Measurements from ENCODE around the gene MSH3.
"Not testable (repeated sequence)": the region's sequence is repeated elsewhere in the genome, so short reads cannot be mapped to it uniquely, and the experiment has no call there.

Gene MSH3

DNA sequence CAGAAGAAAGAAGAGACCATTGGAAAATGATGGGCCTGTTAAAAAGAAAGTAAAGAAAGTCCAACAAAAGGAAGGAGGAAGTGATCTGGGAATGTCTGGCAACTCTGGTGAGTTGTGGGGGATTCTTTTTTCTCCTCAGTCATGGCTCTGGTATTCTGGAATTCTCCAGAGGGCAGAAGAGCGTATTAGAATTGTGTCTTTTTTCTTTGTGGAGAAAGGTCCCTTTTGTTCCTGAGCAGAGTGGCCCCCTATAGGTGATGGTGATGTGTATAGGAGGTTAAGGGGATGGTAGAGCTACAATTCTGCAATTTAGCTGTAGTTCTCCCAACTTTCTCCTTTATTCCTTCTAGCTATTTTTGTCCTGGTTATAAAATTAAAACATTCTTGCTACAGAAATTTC, 2.0 kb downstream of the MSH3 start:
- no peak for DNase-seq (ENCODE audit: low read depth in 3 of 3)

DNA sequence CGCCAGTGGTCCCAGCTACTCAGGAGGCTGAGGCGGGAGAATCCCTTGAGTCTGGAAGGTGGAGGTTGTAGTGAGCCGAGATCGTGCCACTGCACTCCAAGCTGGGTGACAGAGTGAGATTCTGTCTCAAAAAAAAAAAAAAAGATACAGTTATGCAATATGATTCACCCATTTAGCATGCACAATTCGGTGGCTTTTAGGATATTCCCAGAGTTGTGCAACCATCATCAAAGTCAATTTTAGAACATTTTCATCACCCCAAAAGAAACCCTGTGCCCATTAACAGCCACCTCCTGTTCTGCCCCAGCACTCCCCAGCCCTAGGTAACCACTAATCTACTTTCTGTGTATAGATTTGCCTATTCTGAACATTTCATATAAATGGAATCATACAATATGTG, 4.7 kb downstream of the MSH3 start:
- no peak for DNase-seq (ENCODE audit: low read depth in 3 of 3)

DNA sequence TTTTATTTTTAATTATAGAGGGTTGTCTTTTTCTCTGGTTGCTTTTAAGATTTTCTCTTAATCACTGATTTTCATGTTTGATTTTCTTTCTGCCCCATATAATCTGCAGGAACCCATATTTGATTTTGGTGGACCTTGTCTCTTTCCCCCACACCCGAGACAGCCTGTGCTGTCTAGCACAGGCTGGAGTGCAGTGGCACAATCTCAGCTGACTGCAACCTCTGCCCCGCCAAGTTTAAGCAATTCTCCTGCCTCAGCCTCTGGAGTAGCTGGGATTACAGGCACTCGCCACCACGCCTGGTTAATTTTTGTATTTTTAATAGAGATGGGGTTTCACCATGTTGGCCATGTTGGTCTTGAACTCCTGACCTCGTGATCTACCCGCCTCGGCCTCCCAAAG, 6.2 kb downstream of the MSH3 start:
- not testable (repeated sequence) for DNase-seq (ENCODE audit: low read depth in 3 of 3)

DNA sequence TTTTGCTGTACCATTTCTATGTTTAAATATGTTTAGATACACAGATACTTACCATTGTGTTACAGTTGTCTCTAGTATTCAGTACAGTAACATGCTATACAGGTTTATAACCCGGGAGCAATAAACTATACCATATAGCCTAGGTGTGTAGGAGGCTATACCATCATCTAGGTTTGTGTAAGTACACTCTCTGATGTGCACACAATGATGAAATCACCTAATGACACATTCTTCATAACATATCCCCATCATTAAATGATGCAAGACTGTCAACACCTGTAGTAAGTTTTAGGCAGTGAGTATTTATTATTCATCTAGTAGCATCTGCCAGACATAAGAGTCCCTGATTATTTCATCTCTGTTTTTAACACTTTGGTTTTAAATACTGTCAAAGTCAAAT, 7.7 kb downstream of the MSH3 start:
- DNase-seq (ENCODE audit: low read depth in 3 of 3) = no peak

DNA sequence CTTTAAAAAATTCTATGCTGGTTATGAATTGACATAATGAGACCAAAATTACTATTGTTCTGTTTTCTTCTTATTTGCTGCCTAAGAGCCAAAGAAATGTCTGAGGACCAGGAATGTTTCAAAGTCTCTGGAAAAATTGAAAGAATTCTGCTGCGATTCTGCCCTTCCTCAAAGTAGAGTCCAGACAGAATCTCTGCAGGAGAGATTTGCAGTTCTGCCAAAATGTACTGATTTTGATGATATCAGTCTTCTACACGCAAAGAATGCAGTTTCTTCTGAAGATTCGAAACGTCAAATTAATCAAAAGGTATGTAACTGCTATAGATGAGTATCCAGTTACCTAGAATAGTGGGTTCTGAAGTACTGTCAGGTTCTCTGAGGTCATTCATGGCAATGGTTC, 10.6 kb downstream of the MSH3 start:
- DNase-seq (ENCODE audit: low read depth in 3 of 3) = no peak

DNA sequence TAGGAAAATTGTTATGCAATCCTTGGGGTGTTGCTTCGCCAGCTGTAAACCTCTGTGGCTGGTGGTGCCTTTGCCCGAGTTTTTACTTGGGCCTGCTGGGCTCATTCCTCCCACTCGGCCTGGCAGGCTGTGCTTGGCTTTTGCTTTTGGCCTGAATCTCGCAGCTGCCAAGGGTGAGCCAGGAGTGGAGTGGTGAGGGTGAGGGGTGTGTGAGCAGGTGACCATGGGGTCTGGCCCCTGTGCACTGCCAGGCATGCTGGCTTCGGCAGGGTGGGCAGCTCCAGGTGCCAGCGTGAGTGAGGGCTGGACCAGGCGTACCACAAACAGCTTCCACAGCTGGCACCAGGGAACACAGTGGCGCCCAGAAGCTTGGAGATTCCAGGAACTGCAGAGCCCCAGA, 12.9 kb downstream of the MSH3 start:
- DNase-seq (ENCODE audit: low read depth in 3 of 3) = no peak

DNA sequence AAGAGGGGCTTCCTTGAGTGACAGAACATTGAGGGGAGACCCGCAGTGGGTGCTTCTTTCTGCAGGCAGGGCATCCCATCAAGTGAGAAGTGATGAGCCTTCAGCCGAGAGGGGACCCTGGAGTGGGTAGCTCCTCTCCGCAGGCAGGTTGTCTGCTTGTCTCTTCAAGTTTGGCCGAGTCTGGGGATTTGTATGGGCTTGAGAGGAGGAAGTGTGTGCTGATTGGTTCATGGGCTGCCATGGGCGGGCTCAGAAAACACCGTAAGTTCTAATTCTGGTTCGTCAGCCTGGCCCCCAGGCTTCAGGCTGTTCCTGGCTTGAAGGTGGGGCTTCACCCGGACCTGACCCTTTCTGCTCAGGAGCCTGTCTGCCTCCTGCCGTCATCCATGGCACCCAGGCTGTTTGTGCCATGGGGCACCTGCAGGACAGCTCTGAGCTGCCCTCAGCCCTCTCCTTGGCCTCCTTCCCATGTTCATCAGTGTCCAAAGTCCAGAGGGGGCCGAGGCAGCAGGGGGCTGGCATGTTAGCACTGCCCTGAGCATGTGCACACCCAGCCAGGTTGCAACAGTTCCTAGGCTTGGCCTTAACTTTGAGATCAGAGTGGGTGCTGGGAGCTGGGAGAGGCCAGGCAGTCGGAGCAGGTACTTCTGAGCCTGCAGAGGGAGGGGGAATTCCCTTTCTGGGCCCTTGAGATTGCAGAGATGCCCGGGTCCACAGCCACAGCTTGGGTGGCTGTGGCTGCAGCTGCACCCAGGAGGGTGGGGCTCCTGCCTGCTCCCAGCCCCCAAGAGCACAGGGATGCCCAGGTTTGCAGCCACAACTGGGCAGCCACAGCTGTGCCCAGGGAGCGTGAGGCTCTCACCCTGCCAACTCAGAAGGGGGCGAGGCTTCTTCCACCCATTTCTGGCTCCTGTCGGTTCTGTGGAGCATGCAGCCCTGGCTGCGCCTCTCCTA, 13.8 kb downstream of the MSH3 start:
- no peak for DNase-seq (ENCODE audit: low read depth in 3 of 3)

DNA sequence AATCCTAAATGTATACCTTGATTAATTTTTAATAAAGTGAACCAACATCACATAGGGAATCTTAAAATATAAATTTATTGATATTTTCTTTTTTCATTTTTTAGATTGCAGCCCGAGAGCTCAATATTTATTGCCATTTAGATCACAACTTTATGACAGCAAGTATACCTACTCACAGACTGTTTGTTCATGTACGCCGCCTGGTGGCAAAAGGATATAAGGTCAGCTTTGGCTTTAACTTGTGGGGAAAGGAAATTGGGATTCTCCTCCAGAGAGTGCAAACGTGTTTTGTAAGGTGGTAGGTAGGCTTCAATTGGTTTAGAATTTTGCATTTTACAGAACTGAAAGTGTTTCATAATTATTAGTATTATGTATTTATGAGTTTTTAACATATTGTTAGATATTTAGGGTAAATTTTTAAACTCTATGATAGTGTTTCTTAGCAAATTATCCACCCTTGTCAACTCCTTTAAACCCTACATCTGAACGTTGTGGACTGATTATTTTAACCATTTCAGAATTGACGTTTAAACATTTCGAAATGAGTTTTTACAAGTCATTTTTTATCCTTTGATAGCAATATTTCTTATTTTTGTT, 17.8 kb downstream of the MSH3 start:
- DNase-seq (ENCODE audit: low read depth in 3 of 3) = peak; percentile 24 to 37 (median 25)

DNA sequence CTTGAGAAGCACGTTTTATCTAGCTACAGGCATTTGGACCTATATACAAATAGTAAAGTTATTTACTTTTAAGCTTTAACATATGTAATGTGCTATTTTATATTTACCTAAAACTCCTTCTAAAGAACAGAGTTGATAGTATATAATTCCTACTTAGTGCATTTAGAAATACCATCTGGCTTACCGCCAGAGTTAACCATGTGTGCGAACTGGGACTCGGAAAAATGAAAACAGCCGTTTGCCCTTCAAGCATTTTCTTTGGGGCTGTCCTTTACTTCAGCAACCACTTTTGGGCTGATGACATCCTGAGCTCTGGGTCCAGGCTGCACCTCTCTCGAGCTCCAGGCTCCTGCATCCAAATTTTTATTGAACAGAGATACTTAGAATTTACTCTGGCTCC, 22.3 kb downstream of the MSH3 start:
- no peak for DNase-seq (ENCODE audit: low read depth in 3 of 3)

DNA sequence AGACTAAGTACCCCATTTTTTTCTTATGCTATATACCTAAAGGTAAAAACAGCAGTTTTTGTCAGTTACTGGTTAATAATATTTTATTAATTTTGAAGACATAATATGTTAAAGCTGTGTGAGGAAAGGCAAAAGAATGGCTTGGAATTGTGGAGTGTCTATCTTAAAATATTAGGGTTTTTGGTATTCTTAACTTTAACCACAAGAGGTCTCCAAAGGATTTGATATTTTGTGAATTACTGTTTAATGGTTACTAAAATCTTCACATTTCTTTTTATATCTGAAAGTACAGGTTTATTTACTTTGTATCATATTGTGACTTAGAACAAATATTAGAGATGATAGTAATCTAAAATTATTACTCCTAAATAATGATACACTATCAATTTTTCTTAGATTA, 32.3 kb downstream of the MSH3 start:
- DNase-seq (ENCODE audit: low read depth in 3 of 3) = no peak

DNA sequence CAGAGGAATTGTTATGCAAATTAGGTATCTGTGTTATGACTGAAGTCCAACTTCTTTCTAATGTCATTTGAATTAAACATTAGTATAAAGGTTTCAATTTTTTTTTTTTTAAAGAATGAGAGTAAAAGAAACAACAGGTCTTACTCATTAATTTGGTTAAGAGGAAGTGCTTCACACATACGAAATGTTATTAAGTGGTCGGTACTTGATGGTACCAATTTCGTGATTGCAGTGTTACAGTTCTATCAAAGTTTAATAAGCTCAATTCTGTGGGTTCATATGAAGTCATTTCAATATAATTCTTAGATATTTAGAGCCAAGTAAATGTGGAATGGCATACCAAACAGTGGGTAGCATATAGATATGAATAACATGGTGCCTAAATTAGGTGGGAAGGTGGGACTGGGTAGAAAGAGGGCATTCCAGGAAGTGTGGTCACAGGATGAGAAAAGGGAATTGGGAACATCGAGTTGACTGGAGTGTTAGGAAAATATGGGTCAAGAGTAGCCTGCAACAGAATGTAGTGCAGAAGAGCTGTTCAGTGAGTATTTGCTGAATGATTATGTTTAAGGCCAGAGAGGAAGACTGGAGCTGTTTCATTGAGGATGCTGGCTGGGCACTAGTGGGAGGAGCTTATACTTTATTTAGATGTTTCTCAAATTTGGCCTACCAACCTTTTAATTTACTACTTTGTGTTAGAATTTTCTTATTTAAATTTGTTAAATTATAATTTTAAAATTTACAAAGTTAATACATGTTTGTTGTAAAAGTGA, 34.4 kb downstream of the MSH3 start:
- DNase-seq (ENCODE audit: low read depth in 3 of 3) = no peak

DNA sequence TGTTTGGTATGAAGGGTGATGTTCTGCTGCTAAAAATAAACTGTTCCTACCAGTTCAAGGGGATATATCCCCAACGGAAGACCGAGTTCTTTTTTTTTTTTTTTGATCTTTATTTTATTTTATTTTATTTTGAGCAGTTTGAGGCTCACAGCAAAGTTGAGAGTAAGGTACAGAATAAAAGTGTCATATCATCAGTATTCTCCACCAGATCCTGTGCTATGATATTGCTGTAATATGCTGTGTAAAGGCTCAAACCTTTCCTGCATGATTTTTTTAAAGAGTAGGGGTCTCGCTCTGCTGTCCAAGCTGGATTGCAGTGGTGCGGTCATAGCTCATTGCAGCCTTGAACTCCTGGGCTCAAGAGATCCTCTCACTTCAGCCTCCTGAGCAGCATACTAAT, 35.2 kb downstream of the MSH3 start:
- DNase-seq (ENCODE audit: low read depth in 3 of 3) = no peak

DNA sequence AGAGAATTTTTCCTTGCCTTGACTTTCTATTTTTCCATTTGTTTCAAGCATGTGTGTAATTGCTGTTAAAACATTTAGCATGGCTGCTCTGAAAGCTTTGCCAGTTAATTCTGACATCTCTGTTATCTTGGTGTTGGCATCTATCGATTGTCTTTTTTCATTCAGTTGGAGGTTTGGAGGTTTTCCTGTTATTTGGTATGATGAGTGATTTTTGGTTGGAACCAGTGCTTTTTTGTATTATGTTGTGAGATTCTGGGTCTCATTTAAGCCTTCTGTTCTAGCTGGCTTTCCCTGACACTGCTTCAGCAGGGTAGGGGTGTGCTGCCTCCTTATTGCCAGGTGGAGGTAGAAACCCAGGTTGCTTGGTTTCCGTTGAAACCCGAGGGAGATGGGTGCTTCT, 41.2 kb downstream of the MSH3 start:
- no peak for DNase-seq (ENCODE audit: low read depth in 3 of 3)

DNA sequence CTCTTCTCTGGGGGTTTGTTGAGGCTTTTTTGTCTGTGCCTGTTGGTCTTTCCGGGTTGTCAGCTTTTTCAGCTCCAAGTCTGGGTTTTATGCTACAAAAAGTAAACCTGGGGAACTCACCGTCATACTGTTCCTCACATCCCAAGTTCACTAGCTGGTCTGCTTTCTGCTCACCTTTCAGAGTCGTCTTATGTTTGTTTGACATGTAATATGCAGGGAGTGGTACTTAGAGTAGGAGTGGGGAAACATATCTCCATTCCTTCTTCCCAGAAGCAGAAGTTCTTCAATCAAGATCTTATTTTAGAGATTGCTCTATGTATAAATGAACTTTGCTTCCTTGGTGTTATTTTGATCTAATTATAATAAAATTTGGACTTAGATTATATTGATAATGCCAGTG, 42.0 kb downstream of the MSH3 start:
- no peak for DNase-seq (ENCODE audit: low read depth in 3 of 3)

DNA sequence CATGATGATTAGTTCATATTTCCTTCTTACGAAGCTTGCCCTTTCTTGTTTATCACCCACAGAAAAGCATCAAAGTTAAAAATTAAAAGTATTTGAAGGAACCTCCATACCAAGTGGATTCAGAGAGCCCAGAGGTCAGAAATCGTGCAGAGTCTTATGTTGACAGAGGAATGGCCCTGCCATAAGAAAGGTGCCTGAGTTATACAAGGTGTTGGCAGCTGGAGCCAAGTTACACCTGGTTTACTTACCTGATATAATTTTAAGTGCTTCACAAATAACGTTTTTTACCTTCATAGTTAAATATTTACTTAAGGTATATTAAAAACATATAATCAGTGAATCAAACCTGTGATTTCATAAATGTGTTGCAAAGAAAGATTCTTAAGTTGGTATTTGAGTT, 42.6 kb downstream of the MSH3 start:
- DNase-seq (ENCODE audit: low read depth in 3 of 3) = no peak

DNA sequence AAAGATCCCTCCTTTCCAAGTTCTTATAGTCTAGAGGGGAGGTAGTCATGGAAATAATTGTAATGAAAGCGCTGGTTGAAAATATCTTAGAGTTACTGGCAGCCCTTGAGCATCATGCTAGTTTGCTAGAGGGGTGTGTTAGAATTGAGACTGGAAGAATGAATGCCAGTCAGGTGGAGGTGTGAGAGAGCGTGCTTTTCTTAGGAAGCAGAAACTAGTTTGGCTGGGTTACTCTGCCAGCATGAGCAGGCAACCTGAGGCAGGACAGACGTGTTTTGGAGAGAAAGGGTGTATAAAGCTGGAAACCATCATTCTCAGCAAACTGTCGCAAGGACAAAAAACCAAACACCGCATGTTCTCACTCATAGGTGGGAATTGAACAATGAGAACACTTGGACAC, 43.9 kb downstream of the MSH3 start:
- DNase-seq (ENCODE audit: low read depth in 3 of 3) = no peak

DNA sequence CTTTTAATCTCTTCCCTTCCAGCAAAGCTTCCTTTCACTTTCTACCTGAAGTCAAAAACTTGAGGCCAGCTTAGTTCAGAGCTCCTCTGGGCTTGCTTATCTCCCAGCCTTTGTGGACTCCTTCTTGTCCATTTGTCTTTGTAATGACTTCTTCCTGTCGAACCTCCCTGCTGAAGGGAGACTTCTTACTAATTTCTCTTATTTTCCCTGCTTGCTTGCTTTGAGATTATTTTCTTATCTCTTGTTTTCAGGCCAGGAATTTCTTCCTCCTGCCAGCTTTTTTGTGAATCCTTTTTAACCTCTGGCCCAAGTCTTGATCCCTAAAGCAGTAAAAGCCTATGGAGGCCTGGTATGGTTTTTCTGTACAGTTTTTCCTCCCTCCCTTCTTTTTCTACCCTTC, 47.1 kb downstream of the MSH3 start:
- DNase-seq (ENCODE audit: low read depth in 3 of 3) = no peak

DNA sequence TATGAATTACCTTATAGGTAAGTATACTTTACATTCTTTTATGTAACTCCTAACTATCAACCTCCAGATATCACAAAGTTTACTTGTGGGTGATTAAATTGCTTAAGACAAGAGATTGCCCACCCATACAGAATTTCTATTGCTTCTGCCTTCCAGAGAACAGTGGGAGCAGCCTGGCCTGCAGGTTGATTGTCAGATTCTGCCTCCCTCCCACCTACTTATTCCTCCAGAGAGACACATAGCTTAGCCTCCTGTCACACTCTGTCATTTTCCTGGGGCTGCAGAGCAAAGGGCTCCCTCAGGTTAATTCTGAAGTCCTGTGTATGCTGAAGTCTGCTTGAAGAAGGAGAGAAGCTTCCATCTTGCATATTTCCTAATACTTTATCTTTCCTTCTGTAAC, 48.8 kb downstream of the MSH3 start:
- DNase-seq (ENCODE audit: low read depth in 3 of 3) = no peak

DNA sequence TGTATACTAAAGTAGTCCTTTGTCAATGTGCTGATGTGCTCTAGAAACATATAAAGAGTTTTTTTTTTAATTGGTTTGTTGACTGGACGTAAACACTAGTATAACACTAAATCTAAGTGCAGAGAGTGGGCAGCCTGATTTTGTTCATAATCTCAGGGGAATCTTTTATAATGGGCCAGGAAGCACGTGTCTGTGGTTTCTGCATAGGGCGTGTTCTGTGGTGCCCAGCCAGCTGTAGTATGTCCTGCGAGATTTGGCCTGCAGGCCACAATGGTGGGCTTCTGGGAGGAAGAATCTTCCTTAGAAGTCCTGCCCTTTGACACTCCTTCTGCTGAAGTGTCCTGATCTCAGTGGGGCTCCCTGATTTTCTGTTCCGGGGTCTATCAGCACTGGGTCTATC, 49.3 kb downstream of the MSH3 start:
- DNase-seq (ENCODE audit: low read depth in 3 of 3) = no peak

DNA sequence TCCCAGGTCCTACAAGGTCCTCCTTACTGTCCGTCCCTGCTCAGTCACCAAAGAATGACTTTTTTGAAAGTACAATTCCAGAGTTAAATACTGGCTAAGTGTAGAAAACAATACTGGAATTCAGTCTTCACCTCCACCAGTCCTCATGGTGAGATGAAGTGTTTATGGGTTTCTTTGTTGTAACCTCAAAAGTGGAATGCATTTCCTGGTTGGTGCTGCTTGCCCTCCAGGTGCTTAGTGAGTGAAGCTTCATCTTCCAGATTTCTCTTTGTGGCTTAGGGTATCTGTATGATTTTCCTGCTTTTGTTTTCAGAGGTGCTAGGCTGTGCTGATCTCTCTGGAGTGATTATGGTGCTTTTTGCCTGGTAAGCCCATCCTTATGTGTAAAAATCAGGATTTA, 49.8 kb downstream of the MSH3 start:
- no peak for DNase-seq (ENCODE audit: low read depth in 3 of 3)

DNA sequence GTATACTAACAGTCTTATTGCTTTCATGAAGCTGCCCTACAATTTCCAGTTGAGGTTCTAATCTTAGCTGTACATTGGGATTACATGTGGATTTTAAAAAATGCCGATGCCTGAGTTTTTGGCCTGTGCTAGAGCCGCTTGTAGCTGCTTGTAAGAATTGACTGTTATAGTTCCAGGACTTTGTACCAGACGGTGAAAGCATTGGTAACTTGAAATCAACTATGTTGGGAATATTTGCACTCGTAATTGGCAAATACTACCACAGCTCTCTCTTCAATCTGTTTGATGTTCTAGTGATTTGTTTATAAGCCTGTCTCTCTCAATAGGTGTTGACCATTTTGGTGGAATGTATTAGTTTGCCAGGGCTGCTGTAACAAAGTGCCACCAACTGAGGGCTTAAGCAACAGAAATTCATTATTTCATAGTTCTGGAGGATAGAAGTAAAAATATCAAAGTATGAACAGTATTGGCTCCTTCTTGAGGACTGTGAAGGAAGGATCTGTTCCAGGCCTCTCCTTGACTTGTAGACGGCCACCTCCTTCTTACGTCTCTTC, 50.8 kb downstream of the MSH3 start:
- DNase-seq (ENCODE audit: low read depth in 3 of 3) = no peak

DNA sequence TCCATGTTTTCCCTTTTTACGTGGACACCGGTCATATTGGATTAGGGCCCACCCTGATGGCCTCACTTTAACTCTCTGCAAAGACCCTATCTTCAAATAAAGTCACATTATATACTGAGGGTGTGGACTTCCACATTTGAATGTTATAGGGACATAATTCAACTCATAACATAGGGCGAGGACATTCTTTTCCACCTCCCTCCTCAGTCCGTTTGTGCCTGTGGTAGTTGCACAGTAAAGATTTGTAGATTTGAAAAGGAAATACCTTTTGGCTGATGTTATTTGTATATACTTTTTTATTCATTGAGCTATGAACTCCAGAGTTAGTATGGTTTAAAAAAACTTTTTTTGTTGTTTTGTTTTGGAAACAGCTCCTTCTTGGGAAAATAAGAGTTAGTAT, 51.3 kb downstream of the MSH3 start:
- no peak for DNase-seq (ENCODE audit: low read depth in 3 of 3)

All from stimulated activated CD4-positive, alpha-beta T cell treated with anti-CD3 and anti-CD28 coated beads, TNF-alpha, amount 100 ng/mL, for 4 hours (primary cell).